Caco-2 (cell line): ENCODE data around the gene SRPK3. TPM values are rescaled to one million over a fixed set of nuclear protein-coding genes. Genes with fewer than 3 reads are reported as not detected.

ENCODE experiments used
- BruUV-seq: library from RNA; stranded (reverse); fragments of 400-500 nt; replicated peaks from 2 replicates; lab custom pipeline; 2021; lab: Mats Ljungman, UMichigan
- CTCF ChIA-PET: fragments of 300-600 bp; sonication (Branson Sonifier 250); formaldehyde crosslinking; loops from one replicate; lab custom pipeline; 2022; ENCODE audit warnings: antibody characterized with exemption; lab: Charles Lee
- POLR2A ChIA-PET: fragments of 300-600 bp; sonication (Branson Sonifier 250); formaldehyde crosslinking; loops from one replicate; lab custom pipeline; 2022; ENCODE audit warnings: antibody characterized with exemption; lab: Charles Lee
- DNase-seq, 2 experiments: peaks; one replicate each; pipeline versions ENCODE4 v3.0.0 to v3.0.0-alpha.2; 2020 to 2022
- H3K27me3 ChIP-seq: replicated peaks from 2 replicates; pipeline ENCODE4 v1.6.0; 2011; ENCODE audit warnings: low read length; ENCODE audit not compliant: control insufficient read depth, insufficient read depth
- H3K36me3 ChIP-seq: 2 replicates; pipeline ENCODE4 v1.5.1; 2011; ENCODE audit warnings: low read length; ENCODE audit not compliant: control insufficient read depth, insufficient read depth
- H3K4me1 ChIP-seq: fragments of 250-450 bp; sonication (Bioruptor Pico); 2 replicates; pipeline ENCODE4 v1.5.1; 2020; ENCODE audit warnings: mild to moderate bottlenecking
- H3K4me3 ChIP-seq: 2 replicates; pipeline ENCODE4 v1.5.1; 2011; ENCODE audit warnings: low read depth, mild to moderate bottlenecking, control low read depth, low read length
- H3K9me3 ChIP-seq: fragments of 250-450 bp; sonication (Bioruptor Pico); 2 replicates; pipeline ENCODE4 v1.5.1; 2020; ENCODE audit warnings: mild to moderate bottlenecking, moderate library complexity
- H3K27ac Mint-ChIP-seq: one replicate; pipeline ENCODE4 v1.8.0; 2022; ENCODE audit warnings: mixed read lengths; ENCODE audit not compliant: unreplicated experiment
- H3K27me3 Mint-ChIP-seq: one replicate; pipeline ENCODE4 v1.8.0; 2022; ENCODE audit warnings: mixed read lengths; ENCODE audit not compliant: insufficient read depth, unreplicated experiment
- H3K36me3 Mint-ChIP-seq: one replicate; pipeline ENCODE4 v1.8.0; 2022; ENCODE audit warnings: mild to moderate bottlenecking, mixed read lengths; ENCODE audit not compliant: insufficient read depth, unreplicated experiment
- H3K4me1 Mint-ChIP-seq: one replicate; pipeline ENCODE4 v1.8.0; 2022; ENCODE audit warnings: low read depth, mixed read lengths; ENCODE audit not compliant: unreplicated experiment
- H3K4me3 Mint-ChIP-seq: one replicate; pipeline ENCODE4 v1.8.0; 2022; ENCODE audit warnings: mild to moderate bottlenecking, moderate library complexity, mixed read lengths; ENCODE audit not compliant: unreplicated experiment
- H3K9me3 Mint-ChIP-seq: one replicate; pipeline ENCODE4 v1.8.0; 2022; ENCODE audit warnings: mixed read lengths; ENCODE audit not compliant: unreplicated experiment
- intact Hi-C: fragments of 100-400 bp; cut with micrococcal nuclease; formaldehyde crosslinking; loops from one replicate; pipeline ENCODE4 v1.10.0; 2022; ENCODE audit not compliant: unreplicated experiment
- total RNA-seq: library from RNA; stranded (reverse); gene quantifications from 2 replicates; pipeline ENCODE4 v1.2.3, GENCODE V29; 2022
- TF ChIP-seq, protein P1 (sequence below), 2 experiments: fragments of 200-600 bp in 1 of 2; IDR thresholded peaks; 1 replicate in 1 of 2; 2 replicates in 1 of 2; pipeline versions ENCODE4 v1.5.1 to v1.8.0; 2011 to 2022; ENCODE audit warnings: antibody characterized with exemption in 1 of 2, control low read depth in 1 of 2, inconsistent platforms in 1 of 2, low read depth in 1 of 2, low read length in 1 of 2, mild to moderate bottlenecking in 1 of 2, moderate library complexity in 1 of 2; ENCODE audit not compliant: insufficient read depth in 1 of 2, severe bottlenecking in 1 of 2, unreplicated experiment in 1 of 2

SRPK3 gene
- total RNA-seq, 1 experiment from 2014 or later, result not detected

- H3K36me3 ChIP-seq, result no peaks in the 10 kb centered on the region
- TF ChIP-seq, protein P1, sequence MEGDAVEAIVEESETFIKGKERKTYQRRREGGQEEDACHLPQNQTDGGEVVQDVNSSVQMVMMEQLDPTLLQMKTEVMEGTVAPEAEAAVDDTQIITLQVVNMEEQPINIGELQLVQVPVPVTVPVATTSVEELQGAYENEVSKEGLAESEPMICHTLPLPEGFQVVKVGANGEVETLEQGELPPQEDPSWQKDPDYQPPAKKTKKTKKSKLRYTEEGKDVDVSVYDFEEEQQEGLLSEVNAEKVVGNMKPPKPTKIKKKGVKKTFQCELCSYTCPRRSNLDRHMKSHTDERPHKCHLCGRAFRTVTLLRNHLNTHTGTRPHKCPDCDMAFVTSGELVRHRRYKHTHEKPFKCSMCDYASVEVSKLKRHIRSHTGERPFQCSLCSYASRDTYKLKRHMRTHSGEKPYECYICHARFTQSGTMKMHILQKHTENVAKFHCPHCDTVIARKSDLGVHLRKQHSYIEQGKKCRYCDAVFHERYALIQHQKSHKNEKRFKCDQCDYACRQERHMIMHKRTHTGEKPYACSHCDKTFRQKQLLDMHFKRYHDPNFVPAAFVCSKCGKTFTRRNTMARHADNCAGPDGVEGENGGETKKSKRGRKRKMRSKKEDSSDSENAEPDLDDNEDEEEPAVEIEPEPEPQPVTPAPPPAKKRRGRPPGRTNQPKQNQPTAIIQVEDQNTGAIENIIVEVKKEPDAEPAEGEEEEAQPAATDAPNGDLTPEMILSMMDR (IDR thresholded peaks at IDR 0.05; ENCODE audit: insufficient read depth in 1 of 2, low read depth in 1 of 2, low read length in 1 of 2, severe bottlenecking in 1 of 2, unreplicated experiment in 1 of 2), result no peak
- no peaks in the 10 kb centered on the region for H3K4me1 ChIP-seq
- Mint-ChIP-seq H3K4me1 (no peaks in the 10 kb centered on the region), H3K36me3 (peaks cover 4% of the 10 kb centered on the region), H3K27ac (no peak overlapping the region), H3K9me3 (no peaks in the 10 kb centered on the region), H3K27me3 (no peaks in the 10 kb centered on the region), H3K4me3 (no peak overlapping the region)
- POLR2A ChIA-PET, result no interaction called here
- H3K27me3 ChIP-seq, result no peaks in the 10 kb centered on the region
- H3K9me3 ChIP-seq, result no peaks in the 10 kb centered on the region
- no peak overlapping the region for H3K4me3 ChIP-seq
- CTCF ChIA-PET, result no interaction called here
- no TSS peak for BruUV-seq
- intact Hi-C loops, result no loop called here
- DNase-seq, result no peak
Measured at GRCh38 chrX:153766871-153767673, 13.8 kb upstream of the SRPK3 start.

DNA sequence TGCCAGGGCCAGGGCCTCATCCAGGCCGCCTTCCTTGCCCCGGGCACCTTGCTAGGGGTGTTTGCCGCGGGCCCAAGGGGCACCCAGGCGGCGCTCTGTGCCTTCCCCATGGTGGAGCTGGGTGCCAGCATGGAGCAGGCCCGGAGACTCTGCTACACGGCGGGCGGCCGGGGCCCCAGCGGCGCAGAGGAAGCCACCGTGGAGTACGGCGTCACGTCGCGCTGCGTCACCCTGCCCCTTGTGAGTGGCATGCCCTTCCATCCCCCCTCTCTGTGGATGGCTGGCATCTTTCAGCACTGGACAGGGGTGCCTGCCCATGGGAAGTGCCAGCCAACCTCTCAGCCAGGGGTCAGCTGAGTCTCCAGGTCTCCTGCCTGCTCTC is 13.2 kb upstream of the SRPK3 start:
- TF ChIP-seq, protein P1 (IDR thresholded peaks at IDR 0.05; ENCODE audit: insufficient read depth in 1 of 2, low read depth in 1 of 2, low read length in 1 of 2, severe bottlenecking in 1 of 2, unreplicated experiment in 1 of 2), result no peak
- Histone ChIP-seq H3K36me3 (no peaks in the 10 kb centered on the region), H3K27me3 (no peaks in the 10 kb centered on the region), H3K4me1 (no peaks in the 10 kb centered on the region), H3K4me3 (no peak overlapping the region), H3K9me3 (no peaks in the 10 kb centered on the region)
- Mint-ChIP-seq H3K4me1 (no peaks in the 10 kb centered on the region), H3K36me3 (peaks cover 4% of the 10 kb centered on the region), H3K9me3 (no peaks in the 10 kb centered on the region), H3K27me3 (no peaks in the 10 kb centered on the region), H3K4me3 (no peak overlapping the region), H3K27ac (no peak overlapping the region)
- ChIA-PET POLR2A (no interaction called here), CTCF (no interaction called here)
- intact Hi-C loops, result no loop called here
- no TSS peak for BruUV-seq
- DNase-seq, result no peak

DNA sequence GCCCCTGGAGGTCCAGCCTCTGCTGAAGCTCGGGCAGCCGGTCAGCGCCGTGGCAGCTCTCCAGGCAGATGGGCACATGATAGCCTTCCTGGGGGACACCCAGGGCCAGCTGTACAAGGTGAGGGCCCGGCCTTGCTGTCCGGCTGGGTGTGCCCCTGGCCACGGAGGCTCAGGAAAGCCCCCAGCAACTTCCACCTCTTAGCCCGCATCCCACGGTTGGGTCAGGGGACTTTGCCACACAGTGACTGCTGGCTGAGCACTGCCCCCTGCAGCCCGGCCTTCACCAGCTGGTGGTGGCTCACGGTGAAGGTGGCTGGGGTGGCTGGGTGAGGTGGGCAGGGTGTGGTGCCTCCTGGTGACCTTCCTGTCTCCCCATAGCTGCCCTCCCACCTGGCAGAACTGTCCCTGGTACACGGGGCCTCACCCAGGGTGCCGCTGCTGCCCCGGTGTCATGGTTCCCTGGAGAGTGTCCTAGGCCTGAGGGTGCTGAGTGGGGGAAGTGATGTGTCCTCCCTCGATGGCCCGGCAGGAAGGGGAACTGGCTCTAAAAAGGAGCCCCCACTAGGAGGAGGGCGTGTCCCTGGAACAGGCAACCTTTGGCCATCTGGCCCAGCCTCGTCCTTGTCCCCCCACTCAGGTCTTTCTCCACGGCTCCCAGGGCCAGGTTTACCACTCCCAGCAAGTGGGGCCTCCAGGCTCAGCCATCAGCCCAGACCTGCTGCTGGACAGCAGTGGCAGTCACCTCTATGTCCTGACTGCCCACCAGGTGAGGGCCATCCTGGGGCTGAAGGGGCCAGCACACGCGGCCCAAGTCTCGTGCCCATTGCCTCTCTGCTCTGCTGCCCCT is 12.3 kb upstream of the SRPK3 start:
- Mint-ChIP-seq H3K9me3 (no peaks in the 10 kb centered on the region), H3K27me3 (no peaks in the 10 kb centered on the region), H3K4me3 (no peak overlapping the region), H3K36me3 (no peaks in the 10 kb centered on the region), H3K4me1 (no peaks in the 10 kb centered on the region), H3K27ac (no peak overlapping the region)
- ChIA-PET CTCF (no interaction called here), POLR2A (no interaction called here)
- peak in 1 of 2 experiments; percentile 15 for DNase-seq
- no TSS peak for BruUV-seq
- Histone ChIP-seq H3K4me1 (no peaks in the 10 kb centered on the region), H3K9me3 (no peaks in the 10 kb centered on the region), H3K27me3 (no peaks in the 10 kb centered on the region), H3K36me3 (no peaks in the 10 kb centered on the region), H3K4me3 (no peak overlapping the region)
- TF ChIP-seq, protein P1 (IDR thresholded peaks at IDR 0.05; ENCODE audit: insufficient read depth in 1 of 2, low read depth in 1 of 2, low read length in 1 of 2, severe bottlenecking in 1 of 2, unreplicated experiment in 1 of 2), result no peak
- intact Hi-C loops, result no loop called here
